PC-3 (cell line): ENCODE data around the gene CTTNBP2. TPM values are rescaled to one million over a fixed set of nuclear protein-coding genes. Genes with fewer than 3 reads are reported as not detected.

Source experiments
- ATAC-seq: fragments of 200-7000 bp; cut with Tn5 transposase; 2 replicates; pipeline ENCODE4 v1.9.1; 2020; ENCODE audit warnings: mild to moderate bottlenecking, moderate library complexity
- BruUV-seq: library from RNA; stranded (reverse); fragments of 400-500 nt; replicated peaks from 2 replicates; lab custom pipeline; 2021; lab: Mats Ljungman, UMichigan
- CTCF ChIA-PET: fragments of 300-600 bp; sonication (Branson Sonifier 250); formaldehyde crosslinking; loops from one replicate; lab custom pipeline; 2022; ENCODE audit warnings: antibody characterized with exemption; lab: Charles Lee
- POLR2A ChIA-PET: fragments of 300-600 bp; sonication (Branson Sonifier 250); formaldehyde crosslinking; loops from one replicate; lab custom pipeline; 2022; ENCODE audit warnings: antibody characterized with exemption; ENCODE audit not compliant: unreplicated experiment; lab: Charles Lee
- DNase-seq: peaks from one replicate; pipeline ENCODE4 v3.0.0-alpha.2; 2015
- H2AFZ ChIP-seq: fragments of 300-600 bp; sonication (generic); 2 replicates; pipeline ENCODE4 v1.6.0; 2016; ENCODE audit warnings: antibody characterized with exemption, low read length
- H3F3A ChIP-seq: fragments of 300-600 bp; sonication (generic); one replicate; pipeline ENCODE4 v1.6.0; 2017; ENCODE audit warnings: antibody characterized with exemption, low read length, control low read depth, mild to moderate bottlenecking; ENCODE audit not compliant: unreplicated experiment
- H3K27ac ChIP-seq: fragments of 300-600 bp; sonication (generic); 2 replicates; pipeline ENCODE4 v1.5.1; 2016; ENCODE audit warnings: mild to moderate bottlenecking, low read length
- H3K27me3 ChIP-seq: fragments of 300-600 bp; sonication (generic); 2 replicates; pipeline ENCODE4 v1.6.1; 2016; ENCODE audit warnings: low read length, mixed read lengths
- H3K36me3 ChIP-seq: fragments of 300-600 bp; sonication (generic); 2 replicates; pipeline ENCODE4 v1.6.1; 2016; ENCODE audit warnings: low read depth, mixed run types, low read length, mixed read lengths
- H3K4me1 ChIP-seq: fragments of 300-600 bp; sonication (generic); 2 replicates; pipeline ENCODE4 v1.5.1; 2016; ENCODE audit warnings: low read length; ENCODE audit not compliant: insufficient read depth
- H3K4me2 ChIP-seq: fragments of 300-600 bp; sonication (generic); 2 replicates; pipeline ENCODE4 v1.6.0; 2016; ENCODE audit warnings: low read length
- H3K4me3 ChIP-seq: fragments of 300-600 bp; sonication (generic); 2 replicates; pipeline ENCODE4 v1.5.1; 2016; ENCODE audit warnings: mild to moderate bottlenecking, low read length, mixed read lengths
- H3K79me2 ChIP-seq: fragments of 300-600 bp; sonication (generic); 2 replicates; pipeline ENCODE4 v1.6.1; 2017; ENCODE audit warnings: low read length, mixed read lengths
- H3K9ac ChIP-seq: fragments of 300-600 bp; sonication (generic); 2 replicates; pipeline ENCODE4 v1.6.0; 2016; ENCODE audit warnings: mild to moderate bottlenecking, low read length
- H3K9me2 ChIP-seq: fragments of 300-600 bp; sonication (generic); replicated peaks from 2 replicates; pipeline ENCODE4 v1.6.1; 2016; ENCODE audit warnings: mixed run types, low read length, mixed read lengths
- H3K9me3 ChIP-seq: fragments of 300-600 bp; sonication (generic); 2 replicates; pipeline ENCODE4 v1.6.1; 2016; ENCODE audit warnings: low read length, mixed read lengths
- H4K20me1 ChIP-seq: fragments of 300-600 bp; sonication (generic); 2 replicates; pipeline ENCODE4 v1.6.1; 2016; ENCODE audit warnings: low read length, mixed read lengths
- CTCF ChIP-seq: fragments of 300-600 bp; sonication (generic); conservative IDR thresholded peaks from 2 replicates; pipeline ENCODE4 v1.5.1; 2017; ENCODE audit warnings: antibody characterized with exemption, low read depth, mild to moderate bottlenecking, low read length
- EZH2 ChIP-seq: fragments of 300-600 bp; sonication (generic); IDR thresholded peaks from one replicate; pipeline ENCODE4 v1.6.1; 2017; ENCODE audit warnings: antibody characterized with exemption, mild to moderate bottlenecking, low read length; ENCODE audit not compliant: unreplicated experiment
- EZH2phosphoT487 ChIP-seq: fragments of 300-600 bp; sonication (generic); IDR thresholded peaks from 2 replicates; pipeline ENCODE4 v1.6.1; 2018; ENCODE audit warnings: mild to moderate bottlenecking, antibody characterized with exemption, low read length, borderline replicate concordance
- intact Hi-C: fragments of 100-400 bp; cut with micrococcal nuclease; formaldehyde crosslinking; loops from 2 replicates; pipeline ENCODE4 v1.9.0; 2023
- total RNA-seq: library from RNA; depleted of rRNA; stranded (reverse); fragments of >200 nt; gene quantifications from 2 replicates; pipeline ENCODE4 v1.2.3, GENCODE V29; 2014

CTTNBP2 gene
- total RNA-seq, 1 experiment from 2014 or later: 1.1 TPM

- no peaks in the 10 kb centered on the region for H4K20me1 ChIP-seq
- intact Hi-C loops: no loop called here
- H3K4me2 ChIP-seq: no peak overlapping the region
- H3K9ac ChIP-seq: no peak overlapping the region
- H3K79me2 ChIP-seq: no peaks in the 10 kb centered on the region
- ChIA-PET POLR2A (no interaction called here), CTCF (no interaction called here)
- no peaks in the 10 kb centered on the region for H3K9me2 ChIP-seq
- no peaks in the 10 kb centered on the region for H3K4me1 ChIP-seq
- TF ChIP-seq EZH2 (no peak), CTCF (no peak), EZH2phosphoT487 (no peak)
- H3K36me3 ChIP-seq: no peaks in the 10 kb centered on the region
- ATAC-seq: no peak
- H3F3A ChIP-seq: no peaks in the 10 kb centered on the region
- no peak overlapping the region for H3K27ac ChIP-seq
- H3K4me3 ChIP-seq: no peak overlapping the region
- DNase-seq: no peak
- no TSS peak for BruUV-seq
- H3K9me3 ChIP-seq: no peaks in the 10 kb centered on the region
- H3K27me3 ChIP-seq: no peaks in the 10 kb centered on the region
- no peak overlapping the region for H2AFZ ChIP-seq
Observed at GRCh38 chr7:117895276-117895675, 22.0 kb upstream of the CTTNBP2 start.

- Histone ChIP-seq H3K9me3 (no peaks in the 10 kb centered on the region), H3K4me3 (no peak overlapping the region), H3F3A (no peaks in the 10 kb centered on the region), H3K4me1 (no peaks in the 10 kb centered on the region), H3K79me2 (no peaks in the 10 kb centered on the region), H3K4me2 (no peak overlapping the region), H2AFZ (no peak overlapping the region), H3K36me3 (no peaks in the 10 kb centered on the region), H3K9me2 (no peaks in the 10 kb centered on the region), H3K9ac (no peak overlapping the region), H4K20me1 (no peaks in the 10 kb centered on the region), H3K27me3 (no peaks in the 10 kb centered on the region), H3K27ac (no peak overlapping the region)
- BruUV-seq: no TSS peak
- TF ChIP-seq EZH2 (no peak), CTCF (no peak)
- no peak for ATAC-seq
- ChIA-PET CTCF (no interaction called here), POLR2A (interaction anchor here (0.6 to 0.7 kb wide), 2 partner anchors 64 to 204 kb away, joined by 3 read pairs; no protein-coding TSS in a partner anchor)
- intact Hi-C loops: no loop called here
- DNase-seq: no peak
Observed at GRCh38 chr7:117894037-117894436, 20.8 kb upstream of the CTTNBP2 start.

- no peak overlapping the region for H2AFZ ChIP-seq
- H3K9me2 ChIP-seq: no peaks in the 10 kb centered on the region
- no peaks in the 10 kb centered on the region for H3K36me3 ChIP-seq
- TF ChIP-seq EZH2: no peak
- no peak for TF ChIP-seq EZH2phosphoT487
- no peak for TF ChIP-seq CTCF
- no peaks in the 10 kb centered on the region for H4K20me1 ChIP-seq
- H3K79me2 ChIP-seq: no peaks in the 10 kb centered on the region
- no TSS peak for BruUV-seq
- POLR2A ChIA-PET: no interaction called here
- no peaks in the 10 kb centered on the region for H3F3A ChIP-seq
- no peaks in the 10 kb centered on the region for H3K9me3 ChIP-seq
- intact Hi-C loops: no loop called here
- no peaks in the 10 kb centered on the region for H3K4me1 ChIP-seq
- CTCF ChIA-PET: no interaction called here
- H3K9ac ChIP-seq: no peak overlapping the region
- no peaks in the 10 kb centered on the region for H3K27me3 ChIP-seq
- DNase-seq: no peak
- H3K4me3 ChIP-seq: no peak overlapping the region
- H3K4me2 ChIP-seq: no peak overlapping the region
- ATAC-seq: no peak
- no peak overlapping the region for H3K27ac ChIP-seq
Observed at GRCh38 chr7:117892821-117893220, 19.6 kb upstream of the CTTNBP2 start.
